OCI-LY1 (cell line): Measurements from ENCODE around the gene E2F8.

Experiments
- CTCF ChIP-seq: fragments of 200-600 bp; sonication (generic), shearing (Covaris generic); IDR thresholded peaks from 2 replicates; pipeline ENCODE4 v1.5.1; 2017; ENCODE audit warnings: mild to moderate bottlenecking, antibody characterized with exemption, low read length, moderate library complexity, mixed read lengths
- EZH2 ChIP-seq: fragments of 200-600 bp; sonication (generic), shearing (Covaris generic); IDR thresholded peaks from 2 replicates; pipeline ENCODE4 v1.8.0; 2017; ENCODE audit warnings: borderline replicate concordance, mixed run types, mild to moderate bottlenecking, antibody characterized with exemption, low read length, moderate library complexity, mixed read lengths

- no peak for TF ChIP-seq CTCF
- TF ChIP-seq EZH2, result no peak
Measured at GRCh38 chr11:19290356-19290755, 49.6 kb upstream of the E2F8 start.
